Liver (tissue), 9 donors: ENCODE measurements around the gene VARS1. TPM values are rescaled to one million over a fixed set of nuclear protein-coding genes. Genes with fewer than 3 reads are reported as not detected.

Experiments used
- DNase-seq: peaks from one replicate; pipeline ENCODE4 v3.0.0-alpha.2; 2017; ENCODE audit warnings: low spot score
- H3K27ac ChIP-seq, 2 donors: one replicate each; pipeline ENCODE4 v1.7.0; 2013; ENCODE audit warnings: inconsistent platforms in 2 of 2, low read length in 2 of 2, control low read depth in 1 of 2, low read depth in 1 of 2, mild to moderate bottlenecking in 1 of 2
- H3K27me3 ChIP-seq, 4 donors: one replicate each; pipeline versions ENCODE4 v1.6.1 to v1.7.0; 2013; ENCODE audit warnings: low read length in 3 of 4, inconsistent platforms in 1 of 4, mild to moderate bottlenecking in 1 of 4, moderate library complexity in 1 of 4; ENCODE audit not compliant: control insufficient read depth in 4 of 4, insufficient read depth in 4 of 4
- H3K36me3 ChIP-seq, 4 donors: one replicate each; pipeline versions ENCODE4 v1.6.1 to v1.7.0; 2013; ENCODE audit warnings: low read length in 3 of 4, mild to moderate bottlenecking in 3 of 4, low read depth in 1 of 4, moderate library complexity in 1 of 4; ENCODE audit not compliant: control insufficient read depth in 4 of 4, insufficient read depth in 3 of 4
- H3K4me1 ChIP-seq, 4 donors: one replicate each; pipeline versions ENCODE4 v1.6.1 to v1.7.0; 2013; ENCODE audit warnings: low read length in 3 of 4, mild to moderate bottlenecking in 3 of 4, moderate library complexity in 1 of 4; ENCODE audit not compliant: control insufficient read depth in 4 of 4, insufficient read depth in 4 of 4
- H3K4me3 ChIP-seq, 3 donors: one replicate each; pipeline versions ENCODE4 v1.6.1 to v1.7.0; 2013; ENCODE audit warnings: low read length in 3 of 3, control low read depth in 1 of 3, low read depth in 1 of 3, mild to moderate bottlenecking in 1 of 3
- H3K9ac ChIP-seq, 2 donors: one replicate each; pipeline ENCODE4 v1.7.0; 2013; ENCODE audit warnings: low read length in 2 of 2, mild to moderate bottlenecking in 2 of 2, moderate library complexity in 2 of 2, control low read depth in 1 of 2, low read depth in 1 of 2
- H3K9me3 ChIP-seq, 4 donors: one replicate each; pipeline versions ENCODE4 v1.6.1 to v1.7.0; 2013; ENCODE audit warnings: low read length in 3 of 4; ENCODE audit not compliant: control insufficient read depth in 4 of 4
- EGR1 ChIP-seq, 2 donors: IDR thresholded peaks; 2 replicates each; pipeline ENCODE4 v1.6.1; 2016 to 2018; ENCODE audit warnings: antibody characterized with exemption in 2 of 2, low read depth in 2 of 2
- FOXA1 ChIP-seq: IDR thresholded peaks from 2 replicates; pipeline ENCODE4 v1.6.1; 2016; ENCODE audit warnings: antibody characterized with exemption
- FOXA2 ChIP-seq: IDR thresholded peaks from 2 replicates; pipeline ENCODE4 v1.6.1; 2016; ENCODE audit warnings: antibody characterized with exemption
- GABPA ChIP-seq, 2 donors: IDR thresholded peaks in 1 of 2; conservative IDR thresholded peaks in 1 of 2; 2 replicates each; pipeline ENCODE4 v1.6.1; 2016; ENCODE audit warnings: antibody characterized with exemption in 2 of 2, mild to moderate bottlenecking in 1 of 2, moderate library complexity in 1 of 2
- HNF4A ChIP-seq, 2 donors: conservative IDR thresholded peaks; 2 replicates each; pipeline ENCODE4 v1.6.1; 2016; ENCODE audit warnings: antibody characterized with exemption in 2 of 2, mild to moderate bottlenecking in 2 of 2
- JUND ChIP-seq, 2 donors: IDR thresholded peaks; 2 replicates each; pipeline ENCODE4 v1.6.1; 2016; ENCODE audit warnings: antibody characterized with exemption in 2 of 2
- NR2F2 ChIP-seq: IDR thresholded peaks from 2 replicates; pipeline ENCODE4 v1.6.1; 2016; ENCODE audit warnings: antibody characterized with exemption
- RAD21 ChIP-seq, 2 donors: IDR thresholded peaks; 2 replicates each; pipeline ENCODE4 v1.6.1; 2016; ENCODE audit warnings: antibody characterized with exemption in 2 of 2, mild to moderate bottlenecking in 2 of 2
- REST ChIP-seq: IDR thresholded peaks from 2 replicates; pipeline ENCODE4 v1.6.1; 2016; ENCODE audit warnings: antibody characterized with exemption, mild to moderate bottlenecking
- RXRA ChIP-seq, 2 donors: IDR thresholded peaks; 2 replicates each; pipeline ENCODE4 v1.6.1; 2017 to 2018; ENCODE audit warnings: antibody characterized with exemption in 2 of 2, mild to moderate bottlenecking in 1 of 2
- SP1 ChIP-seq: IDR thresholded peaks from 2 replicates; pipeline ENCODE4 v1.6.1; 2018; ENCODE audit warnings: antibody characterized with exemption, mild to moderate bottlenecking
- YY1 ChIP-seq: IDR thresholded peaks from 2 replicates; pipeline ENCODE4 v1.6.1; 2016; ENCODE audit warnings: antibody characterized with exemption, mild to moderate bottlenecking
- ZBTB33 ChIP-seq: IDR thresholded peaks from 2 replicates; pipeline ENCODE4 v1.6.1; 2016; ENCODE audit warnings: antibody characterized with exemption
- WGBS: extraction: QIAGEN DNeasy Blood & Tissue Kit; methylation state at CpG from one replicate; pipeline ENCODE4 v1.1.7; 2013; 5-methylcytosine and 5-hydroxymethylcytosine counted together
- polyA plus RNA-seq, 2 donors: library from polyadenylated mRNA; stranded (reverse) in 1 of 2; unstranded in 1 of 2; fragments of 200-250 nt in 1 of 2; fragments of >200 nt in 1 of 2; fragmentation: Nextera tagmentation in 1 of 2; extraction: Ambion mirVana in 1 of 2; gene quantifications; one replicate each; pipeline versions ENCODE4 v1.2.1 to v1.2.3, GENCODE V29; 2013 to 2015
- total RNA-seq, 2 donors: library from RNA; depleted of rRNA; stranded (reverse); fragments of >200 nt; gene quantifications; one replicate each; pipeline ENCODE4 v1.2.3, GENCODE V29; 2014
- TF ChIP-seq, protein P1 (sequence below): fragments of 150-350 bp; IDR thresholded peaks from 2 replicates; pipeline ENCODE4 v1.5.1; 2017; ENCODE audit warnings: improper control_type of control experiment, low read depth, low read length; ENCODE audit not compliant: missing input control
- TF ChIP-seq, protein P2 (sequence below): IDR thresholded peaks from 2 replicates; pipeline ENCODE4 v1.6.1; 2016; ENCODE audit warnings: antibody characterized with exemption
- donor health status: healthy.
- donor health status: healthy.
- donor health status: healthy.
- donor health status: healthy.
- donor health status: healthy.

VARS1 gene
- total and polyA plus RNA-seq, 4 donors = 17.9 to 44.7 (median 32.4) TPM

DNA sequence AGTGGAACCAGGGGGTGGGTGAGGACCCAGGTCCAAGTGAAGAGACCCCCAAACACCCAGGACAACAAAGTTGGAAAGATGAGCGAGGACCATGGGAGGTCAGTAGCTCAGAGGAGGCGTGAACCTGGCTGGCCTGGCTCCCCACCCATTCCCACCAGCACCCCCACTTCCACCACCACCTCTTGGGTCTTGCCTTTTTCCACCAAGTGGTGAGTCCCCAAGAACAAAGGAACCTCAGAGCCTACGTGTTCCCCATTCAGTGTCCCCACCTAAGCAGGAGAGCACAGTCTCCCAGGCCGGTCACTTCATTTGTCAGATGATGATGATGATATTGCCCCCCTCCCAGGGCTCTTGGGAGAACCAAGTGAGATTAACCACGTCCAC lies 17.9 kb downstream of the VARS1 start:
- no peaks in the 10 kb centered on the region for H3K9me3 ChIP-seq
- DNase-seq = no peak
- H3K36me3 ChIP-seq = peaks cover 0 to 31% (median 8%) of the 10 kb centered on the region in 4 donors
- H3K4me1 ChIP-seq = peaks cover 9 to 46% (median 31%) of the 10 kb centered on the region in 4 donors
- H3K27ac ChIP-seq = peak overlapping the region; percentile 67 to 71
- H3K4me3 ChIP-seq = no peak overlapping the region
- H3K27me3 ChIP-seq = no peaks in the 10 kb centered on the region
- WGBS = 96% methylated on average over 5 of the region's 5 CpGs
- TF ChIP-seq YY1 (no peak), FOXA1 (no peak), JUND (IDR thresholded peaks at IDR 0.05) (no peak), REST (no peak)
- peak overlapping the region in 1 of 2 donors; percentile 8 for H3K9ac ChIP-seq

DNA sequence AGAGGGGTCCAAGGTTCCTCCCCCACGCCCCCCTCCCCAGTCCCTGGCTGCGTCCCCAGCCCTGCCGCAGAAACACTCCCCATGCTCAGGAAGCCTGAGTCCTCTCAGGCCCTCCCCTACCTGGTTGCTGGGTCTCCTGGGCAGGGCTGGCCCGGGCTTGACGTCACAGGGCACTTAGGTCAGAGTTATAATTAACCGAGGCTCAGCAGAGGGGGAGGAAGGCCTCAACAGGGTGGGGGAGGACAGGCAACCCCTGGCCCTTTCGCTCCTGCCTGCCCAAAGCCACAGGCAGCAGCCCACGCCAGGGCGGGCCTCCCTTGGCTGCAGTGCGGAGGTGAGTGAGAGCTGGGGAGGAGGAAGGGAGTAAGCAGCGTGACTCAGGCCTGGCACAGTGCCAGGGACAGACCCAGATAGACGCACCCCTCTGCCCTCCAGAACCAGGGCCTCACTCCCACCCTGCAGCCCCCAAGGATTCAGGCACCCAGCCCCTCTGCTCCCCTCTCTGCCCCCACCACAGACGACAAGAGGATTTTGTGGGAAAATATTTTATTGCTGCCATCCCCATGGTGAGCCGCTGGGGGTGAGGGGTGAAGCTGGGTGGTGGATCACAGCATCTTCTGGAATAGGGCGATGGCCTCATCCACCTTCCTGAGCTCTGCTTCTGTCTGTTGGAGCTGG lies 18.4 kb downstream of the VARS1 start, which contains the start of gene VWA7:
VWA7 (minus strand) TSS at position 340 of the 678 bp plus-strand sequence. CDS start 549 bp downstream, outside the sequence.
- peak; percentile 75 for TF ChIP-seq SP1
- peak in 1 of 2 donors; percentile 64 for TF ChIP-seq RAD21 (IDR thresholded peaks at IDR 0.05)
- TF ChIP-seq GABPA (IDR thresholded peaks at IDR 0.05 in 1 of 2, conservative IDR thresholded peaks at IDR 0.05 in 1 of 2) = no peak
- TF ChIP-seq RXRA (IDR thresholded peaks at IDR 0.05) = peak; percentile 56 to 72
- peak; percentile 44 for TF ChIP-seq FOXA1
- TF ChIP-seq FOXA2 = no peak
- peak; percentile 50 for TF ChIP-seq REST
- TF ChIP-seq ZBTB33 = no peak
- TF ChIP-seq, protein P1, sequence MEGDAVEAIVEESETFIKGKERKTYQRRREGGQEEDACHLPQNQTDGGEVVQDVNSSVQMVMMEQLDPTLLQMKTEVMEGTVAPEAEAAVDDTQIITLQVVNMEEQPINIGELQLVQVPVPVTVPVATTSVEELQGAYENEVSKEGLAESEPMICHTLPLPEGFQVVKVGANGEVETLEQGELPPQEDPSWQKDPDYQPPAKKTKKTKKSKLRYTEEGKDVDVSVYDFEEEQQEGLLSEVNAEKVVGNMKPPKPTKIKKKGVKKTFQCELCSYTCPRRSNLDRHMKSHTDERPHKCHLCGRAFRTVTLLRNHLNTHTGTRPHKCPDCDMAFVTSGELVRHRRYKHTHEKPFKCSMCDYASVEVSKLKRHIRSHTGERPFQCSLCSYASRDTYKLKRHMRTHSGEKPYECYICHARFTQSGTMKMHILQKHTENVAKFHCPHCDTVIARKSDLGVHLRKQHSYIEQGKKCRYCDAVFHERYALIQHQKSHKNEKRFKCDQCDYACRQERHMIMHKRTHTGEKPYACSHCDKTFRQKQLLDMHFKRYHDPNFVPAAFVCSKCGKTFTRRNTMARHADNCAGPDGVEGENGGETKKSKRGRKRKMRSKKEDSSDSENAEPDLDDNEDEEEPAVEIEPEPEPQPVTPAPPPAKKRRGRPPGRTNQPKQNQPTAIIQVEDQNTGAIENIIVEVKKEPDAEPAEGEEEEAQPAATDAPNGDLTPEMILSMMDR = no peak
- TF ChIP-seq, protein P2, sequence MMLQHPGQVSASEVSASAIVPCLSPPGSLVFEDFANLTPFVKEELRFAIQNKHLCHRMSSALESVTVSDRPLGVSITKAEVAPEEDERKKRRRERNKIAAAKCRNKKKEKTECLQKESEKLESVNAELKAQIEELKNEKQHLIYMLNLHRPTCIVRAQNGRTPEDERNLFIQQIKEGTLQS = peak; percentile 56
- TF ChIP-seq HNF4A (conservative IDR thresholded peaks at IDR 0.05) = peak; percentile 61 to 68
- TF ChIP-seq NR2F2 = no peak
- peak; percentile 49 to 51 for TF ChIP-seq JUND (IDR thresholded peaks at IDR 0.05)
- peak; percentile 28 to 78 for TF ChIP-seq EGR1 (IDR thresholded peaks at IDR 0.05; ENCODE audit: low read depth in 2 of 2)
- Histone ChIP-seq H3K9ac (peak within 1 kb of the TSS; percentile 51 to 57), H3K27ac (peak within 1 kb of the TSS; percentile 67 to 71), H3K4me3 (no peak within 1 kb of the TSS), H3K4me1 (peaks cover 9 to 46% (median 31%) of the 10 kb centered on the region in 4 donors), H3K9me3 (no peaks in the 10 kb centered on the region), H3K36me3 (peaks cover 0 to 26% (median 6%) of the 10 kb centered on the region in 4 donors), H3K27me3 (no peaks in the 10 kb centered on the region)
- peak; percentile 77 for DNase-seq
- 14% methylated on average over 15 of the region's 15 CpGs for WGBS
